C1 segment of cervical spinal cord (tissue), 14 donors: ENCODE results near the gene ACVR1.
"Not testable (repeated sequence)": the region's sequence is repeated elsewhere in the genome, so short reads cannot be mapped to it uniquely, and the experiment has no call there.

ENCODE experiments used
- DNase-seq, 14 donors: peaks; one replicate each; lab custom pipeline; 2025; lab: John Stamatoyannopoulos, UW

The ACVR1 gene

DNA sequence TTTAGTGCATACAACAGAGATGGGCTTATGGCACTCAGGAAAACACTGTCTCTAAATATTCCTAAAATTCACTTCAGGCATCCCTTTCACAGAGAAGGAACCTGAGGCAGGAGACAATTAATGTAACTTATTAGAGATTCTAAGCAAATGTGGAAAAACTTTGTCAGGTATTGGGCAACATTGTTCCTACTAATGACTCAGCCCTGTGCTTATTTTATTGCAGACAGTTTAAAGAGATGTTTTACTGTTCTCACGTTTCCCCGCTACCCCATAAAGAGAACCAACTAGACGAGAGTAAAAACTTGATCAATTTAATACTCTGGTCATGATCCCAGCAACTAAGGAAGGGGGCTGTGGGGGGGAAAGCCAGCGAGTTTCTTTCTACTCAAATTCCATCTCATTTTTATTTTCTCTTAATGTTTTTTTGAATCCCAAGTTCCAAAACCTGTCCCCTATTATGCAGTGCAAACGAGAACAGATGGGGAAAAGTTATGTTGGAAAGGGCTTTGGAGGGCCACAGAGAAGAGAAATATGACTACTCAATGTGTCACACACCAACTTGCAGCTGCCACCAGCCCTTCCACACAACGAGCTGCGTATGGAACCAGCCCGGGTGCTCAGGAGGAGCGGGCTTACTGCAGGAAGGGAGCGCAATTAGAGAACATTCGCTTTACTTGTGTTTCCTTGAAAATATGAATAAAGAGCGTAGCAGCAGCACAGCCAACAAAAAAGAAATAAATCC, 18.7 kb upstream of the ACVR1 start:
- no peak for DNase-seq

DNA sequence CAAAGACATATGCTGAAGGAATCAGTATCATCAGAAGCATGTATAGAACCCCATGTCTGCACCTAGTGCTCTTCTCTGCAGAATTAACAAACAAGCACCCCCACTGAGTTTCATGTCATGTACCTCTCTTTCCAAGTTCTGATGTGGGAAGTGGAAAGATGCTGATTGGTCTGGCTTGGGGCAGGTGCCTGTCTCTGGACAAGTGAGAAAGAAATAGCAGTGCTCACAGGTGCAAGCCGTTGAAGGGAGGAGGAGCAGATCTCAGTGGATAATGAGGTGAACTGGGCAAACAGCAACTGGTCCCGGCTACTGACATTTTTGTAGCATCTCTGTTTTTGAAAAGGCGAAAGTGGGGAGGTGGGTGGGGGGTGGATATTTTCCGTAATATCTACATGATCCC, 17.5 kb upstream of the ACVR1 start:
- DNase-seq, result no peak

- DNase-seq, result no peak
These were observed 15.5 kb upstream of the ACVR1 start for GRCh38 chr2:157891643-157892041.

DNA sequence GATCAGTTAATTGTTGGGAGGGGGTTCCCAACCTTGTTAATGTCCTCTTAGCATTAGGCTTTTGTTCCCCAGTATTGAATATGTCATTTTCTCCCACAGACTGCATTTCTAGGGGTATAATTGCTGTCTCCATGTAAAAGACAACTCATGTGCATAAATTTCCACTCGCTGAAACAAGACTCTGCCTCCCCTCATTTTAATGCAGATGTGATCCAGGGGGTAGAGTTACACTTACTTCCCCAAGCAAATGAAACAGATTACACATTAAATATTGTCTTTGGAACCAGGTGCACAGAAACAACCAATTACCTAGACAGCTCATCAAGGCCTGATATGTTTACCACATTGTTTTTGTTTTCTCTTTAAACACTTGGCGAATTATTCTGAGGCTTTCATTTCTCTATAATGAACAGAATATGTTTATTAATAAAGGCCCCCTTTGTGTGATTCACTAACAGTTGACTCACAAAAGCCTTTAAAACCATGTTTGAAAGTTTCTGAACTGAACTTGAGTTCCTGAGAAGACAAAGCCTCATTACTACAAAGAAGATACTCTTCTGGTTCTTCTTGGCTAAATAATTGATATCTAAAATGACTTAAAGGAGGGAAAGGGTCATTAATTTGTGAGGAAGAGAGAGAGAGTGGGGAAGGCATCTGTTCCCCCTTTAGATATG, 15.0 kb upstream of the ACVR1 start:
- DNase-seq, result no peak

- no peak for DNase-seq
These were observed 11.8 kb upstream of the ACVR1 start for GRCh38 chr2:157887946-157888345.

GRCh38 chr2:157884533-157884932, 8.4 kb upstream of the ACVR1 start:
- DNase-seq, result not testable (repeated sequence)

- DNase-seq, result no peak
These were observed 4.8 kb upstream of the ACVR1 start for GRCh38 chr2:157880927-157881326.

DNA sequence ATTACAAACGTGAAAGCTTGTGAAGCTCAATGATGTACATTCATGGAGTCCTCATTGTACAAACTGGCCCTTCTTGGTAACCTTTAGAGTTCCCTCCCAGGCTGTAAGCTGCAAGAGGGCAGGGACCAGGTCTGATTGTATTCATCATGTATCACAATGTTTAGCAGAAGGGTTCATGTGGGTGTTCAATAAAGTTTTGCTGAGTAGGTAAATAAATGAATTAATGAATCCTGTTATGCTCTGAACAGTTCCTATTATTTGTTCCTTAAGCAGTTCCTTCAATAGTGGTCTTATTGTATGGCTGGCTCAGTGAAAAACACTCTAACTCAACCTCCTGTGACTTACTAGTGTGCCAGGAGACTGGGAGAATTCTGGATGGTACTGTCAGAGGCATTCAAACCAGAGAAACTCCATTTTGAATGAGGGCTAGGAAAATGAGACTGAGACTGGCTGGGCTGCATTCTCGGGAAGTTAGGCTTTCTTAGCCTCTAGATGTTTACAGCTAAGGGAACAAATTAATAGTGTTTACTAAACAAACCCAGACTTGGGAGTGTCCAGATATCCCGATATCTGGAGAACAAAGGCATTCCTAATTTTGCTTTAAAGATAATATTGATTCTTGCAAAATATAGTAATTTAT, 1.8 kb upstream of the ACVR1 start:
- DNase-seq, result peak in 1 of 14 donors; percentile 15

GRCh38 chr2:157876786-157877138, 632 bp upstream of the ACVR1 start:
- no peak for DNase-seq

DNA sequence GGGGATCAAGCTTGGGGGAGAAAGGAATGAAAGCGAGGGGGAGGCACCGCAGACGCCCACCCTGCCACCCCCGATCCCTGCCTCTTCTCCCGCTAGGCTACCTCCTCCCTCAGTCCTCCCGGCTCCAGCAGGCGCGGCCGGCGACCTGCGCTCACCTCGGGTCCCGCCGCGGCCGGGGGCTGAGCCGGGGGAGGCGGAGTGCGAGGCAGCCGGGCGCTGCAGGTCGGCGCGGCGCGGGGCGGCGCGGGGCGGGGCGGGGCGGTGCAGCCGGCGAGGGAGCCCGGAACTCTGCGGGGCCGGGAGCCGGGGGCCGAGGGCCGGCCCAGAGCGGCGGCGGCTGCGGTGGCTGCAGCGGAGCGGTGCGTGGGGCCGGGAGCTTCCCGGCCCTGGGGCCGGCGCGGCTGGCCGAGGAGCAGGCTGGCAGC, 477 bp downstream of the ACVR1 start:
- DNase-seq, result peak in 7 of 14 donors; percentile 34 to 82 (median 55)

DNA sequence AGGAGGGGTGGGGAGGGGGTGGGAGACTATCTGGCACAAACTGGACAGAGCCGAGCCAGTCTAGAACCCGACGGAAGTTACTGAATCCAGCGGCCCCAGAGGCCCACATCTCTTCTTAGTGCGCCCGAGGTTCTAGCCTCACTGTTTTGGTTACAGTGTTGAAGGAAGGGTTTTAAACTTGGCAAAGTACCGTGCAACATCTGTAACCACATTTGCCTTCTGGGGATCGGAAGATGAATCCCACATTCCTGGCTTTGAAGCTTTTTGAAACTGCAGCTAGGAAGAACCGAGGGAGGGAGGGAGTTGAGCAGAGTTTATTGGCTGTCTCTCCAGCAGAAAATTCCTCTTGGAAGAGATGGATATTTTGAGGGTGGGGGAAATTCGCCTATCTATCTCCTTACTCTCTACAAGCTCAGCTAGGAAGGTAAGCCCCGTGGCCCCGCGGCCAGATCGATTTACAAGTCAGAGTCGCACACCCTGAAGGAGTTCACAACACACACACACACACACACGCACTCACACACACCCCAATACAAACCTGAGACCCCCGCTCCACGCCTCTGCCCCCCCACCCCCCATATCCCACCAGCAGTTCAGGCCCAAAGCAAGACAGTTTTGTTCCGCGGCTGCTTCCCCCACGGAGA, 1.0 kb downstream of the ACVR1 start:
- peak in 8 of 14 donors; percentile 19 to 49 (median 39) for DNase-seq

GRCh38 chr2:157874348-157874747, 1.8 kb downstream of the ACVR1 start:
- DNase-seq, result peak in 2 of 14 donors; percentile 4 to 5

- no peak for DNase-seq
These were observed 3.3 kb downstream of the ACVR1 start for GRCh38 chr2:157872791-157873190.

DNA sequence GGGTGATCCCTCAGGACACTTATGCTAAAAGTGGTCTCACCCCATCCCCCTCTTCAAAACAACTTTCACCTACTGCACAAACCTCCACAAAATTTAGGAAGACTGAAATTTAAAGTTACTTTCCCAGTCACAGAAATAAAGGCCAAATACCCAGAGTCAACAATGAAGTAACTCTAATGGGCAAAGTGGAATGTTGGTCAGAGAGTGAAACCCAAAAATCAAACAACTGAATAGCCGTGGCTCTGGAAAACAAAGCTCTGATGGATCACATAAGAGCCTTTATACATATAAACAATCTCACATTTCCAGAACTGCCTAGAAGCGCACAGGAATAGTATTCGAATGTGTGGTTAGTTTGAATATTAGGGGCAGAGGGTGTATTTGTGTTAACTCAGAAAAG, 4.7 kb downstream of the ACVR1 start:
- no peak for DNase-seq

DNA sequence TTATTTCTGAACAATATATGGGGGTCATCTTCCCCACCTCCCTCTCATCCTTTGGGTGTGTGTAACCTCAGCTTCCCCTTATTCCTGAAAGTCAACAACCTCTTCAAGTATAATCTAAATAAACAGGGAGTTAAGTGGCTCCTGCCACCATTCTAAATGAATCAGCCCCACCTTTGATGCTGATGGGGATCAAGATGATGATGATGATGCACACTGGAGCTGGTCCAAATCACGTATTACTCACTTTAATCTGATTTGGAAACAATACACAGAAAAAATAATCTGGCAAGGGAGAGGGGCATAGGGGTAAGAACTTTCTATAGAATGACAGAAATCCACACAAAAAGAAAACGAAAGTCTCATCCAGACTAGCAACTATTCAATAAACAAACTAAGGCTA, 7.1 kb downstream of the ACVR1 start:
- DNase-seq, result no peak

- no peak for DNase-seq
These were observed 8.4 kb downstream of the ACVR1 start for GRCh38 chr2:157867703-157868102.

DNA sequence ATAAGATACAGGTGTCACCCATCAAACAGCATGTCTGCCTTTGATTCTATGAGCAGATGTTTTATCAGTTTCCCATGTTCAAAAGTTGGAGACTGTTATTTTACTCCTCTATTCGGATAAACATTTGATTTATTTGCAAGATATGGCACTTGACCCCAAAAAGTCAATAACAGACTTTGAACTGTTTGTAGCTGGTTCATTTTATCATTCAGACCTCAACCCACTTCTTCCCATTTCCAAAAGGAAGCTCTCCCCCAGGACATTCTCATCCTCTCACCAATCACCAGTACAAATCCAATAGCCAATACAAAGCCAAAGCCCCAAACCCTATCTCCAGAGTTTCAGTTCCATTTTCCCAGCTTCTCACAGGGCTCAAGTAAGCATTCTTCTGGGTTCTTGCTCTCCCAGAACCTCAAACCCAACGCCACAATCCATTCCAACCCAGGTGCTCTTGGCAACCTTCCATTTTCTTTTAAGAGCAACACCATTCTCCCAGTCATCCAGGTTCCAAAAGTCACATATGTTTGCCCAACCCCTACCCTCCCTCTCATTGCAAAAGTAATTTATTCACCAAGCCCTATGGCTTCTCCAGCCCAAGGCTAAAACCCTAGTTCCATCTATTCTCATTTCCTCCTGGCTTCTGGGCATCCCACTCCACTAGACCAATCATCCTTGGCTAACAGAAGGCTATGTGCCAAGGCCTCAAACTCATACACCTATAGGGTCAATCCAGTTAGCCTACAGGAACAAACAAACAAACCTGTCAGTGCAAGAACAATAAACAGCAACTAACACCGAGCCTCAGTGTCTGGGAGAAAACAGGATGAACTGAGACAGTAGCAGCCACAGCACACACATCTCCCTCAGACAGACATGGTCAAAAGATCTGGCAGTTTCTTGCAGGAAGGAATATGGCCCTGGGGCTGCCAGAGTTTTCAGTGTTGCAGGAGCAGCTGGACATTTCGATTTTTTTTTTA, 9.2 kb downstream of the ACVR1 start:
- DNase-seq, result no peak

DNA sequence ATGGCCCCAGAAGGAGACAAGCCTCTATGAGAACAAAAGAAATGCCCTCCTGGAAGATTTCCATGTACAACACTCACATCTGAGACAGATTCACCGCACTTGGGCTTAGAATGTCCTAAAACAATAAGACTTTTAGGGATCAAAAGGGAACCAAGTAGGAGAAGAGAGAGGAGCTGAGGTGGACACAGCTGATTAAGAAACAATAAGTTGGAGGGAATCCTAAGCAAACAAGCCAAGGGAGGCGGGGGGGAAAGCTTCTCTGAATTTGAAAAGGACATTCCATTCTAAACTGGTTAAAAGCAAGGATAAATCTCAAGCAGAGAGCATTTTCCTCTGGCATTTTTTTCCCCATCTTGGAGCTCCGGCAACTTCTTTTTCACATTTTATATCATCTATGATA, 9.9 kb downstream of the ACVR1 start:
- DNase-seq, result no peak

GRCh38 chr2:157864857-157865430, 11.2 kb downstream of the ACVR1 start:
- no peak for DNase-seq

GRCh38 chr2:157858846-157859245, 17.3 kb downstream of the ACVR1 start:
- DNase-seq, result no peak

- no peak for DNase-seq
These were observed 18.2 kb downstream of the ACVR1 start for GRCh38 chr2:157857881-157858280.
